ENCODE data around the gene MUC12.
A peak's percentile ranks its signal among the peaks of the same experiment; 100 is the strongest.
"Not testable (repeated sequence)": the region's sequence is repeated elsewhere in the genome, so short reads cannot be mapped to it uniquely, and the experiment has no call there.

Gene MUC12, protein sequence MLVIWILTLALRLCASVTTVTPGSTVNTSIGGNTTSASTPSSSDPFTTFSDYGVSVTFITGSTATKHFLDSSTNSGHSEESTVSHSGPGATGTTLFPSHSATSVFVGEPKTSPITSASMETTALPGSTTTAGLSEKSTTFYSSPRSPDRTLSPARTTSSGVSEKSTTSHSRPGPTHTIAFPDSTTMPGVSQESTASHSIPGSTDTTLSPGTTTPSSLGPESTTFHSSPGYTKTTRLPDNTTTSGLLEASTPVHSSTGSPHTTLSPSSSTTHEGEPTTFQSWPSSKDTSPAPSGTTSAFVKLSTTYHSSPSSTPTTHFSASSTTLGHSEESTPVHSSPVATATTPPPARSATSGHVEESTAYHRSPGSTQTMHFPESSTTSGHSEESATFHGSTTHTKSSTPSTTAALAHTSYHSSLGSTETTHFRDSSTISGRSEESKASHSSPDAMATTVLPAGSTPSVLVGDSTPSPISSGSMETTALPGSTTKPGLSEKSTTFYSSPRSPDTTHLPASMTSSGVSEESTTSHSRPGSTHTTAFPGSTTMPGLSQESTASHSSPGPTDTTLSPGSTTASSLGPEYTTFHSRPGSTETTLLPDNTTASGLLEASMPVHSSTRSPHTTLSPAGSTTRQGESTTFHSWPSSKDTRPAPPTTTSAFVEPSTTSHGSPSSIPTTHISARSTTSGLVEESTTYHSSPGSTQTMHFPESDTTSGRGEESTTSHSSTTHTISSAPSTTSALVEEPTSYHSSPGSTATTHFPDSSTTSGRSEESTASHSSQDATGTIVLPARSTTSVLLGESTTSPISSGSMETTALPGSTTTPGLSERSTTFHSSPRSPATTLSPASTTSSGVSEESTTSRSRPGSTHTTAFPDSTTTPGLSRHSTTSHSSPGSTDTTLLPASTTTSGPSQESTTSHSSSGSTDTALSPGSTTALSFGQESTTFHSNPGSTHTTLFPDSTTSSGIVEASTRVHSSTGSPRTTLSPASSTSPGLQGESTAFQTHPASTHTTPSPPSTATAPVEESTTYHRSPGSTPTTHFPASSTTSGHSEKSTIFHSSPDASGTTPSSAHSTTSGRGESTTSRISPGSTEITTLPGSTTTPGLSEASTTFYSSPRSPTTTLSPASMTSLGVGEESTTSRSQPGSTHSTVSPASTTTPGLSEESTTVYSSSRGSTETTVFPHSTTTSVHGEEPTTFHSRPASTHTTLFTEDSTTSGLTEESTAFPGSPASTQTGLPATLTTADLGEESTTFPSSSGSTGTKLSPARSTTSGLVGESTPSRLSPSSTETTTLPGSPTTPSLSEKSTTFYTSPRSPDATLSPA (N-terminal part only)

DNA sequence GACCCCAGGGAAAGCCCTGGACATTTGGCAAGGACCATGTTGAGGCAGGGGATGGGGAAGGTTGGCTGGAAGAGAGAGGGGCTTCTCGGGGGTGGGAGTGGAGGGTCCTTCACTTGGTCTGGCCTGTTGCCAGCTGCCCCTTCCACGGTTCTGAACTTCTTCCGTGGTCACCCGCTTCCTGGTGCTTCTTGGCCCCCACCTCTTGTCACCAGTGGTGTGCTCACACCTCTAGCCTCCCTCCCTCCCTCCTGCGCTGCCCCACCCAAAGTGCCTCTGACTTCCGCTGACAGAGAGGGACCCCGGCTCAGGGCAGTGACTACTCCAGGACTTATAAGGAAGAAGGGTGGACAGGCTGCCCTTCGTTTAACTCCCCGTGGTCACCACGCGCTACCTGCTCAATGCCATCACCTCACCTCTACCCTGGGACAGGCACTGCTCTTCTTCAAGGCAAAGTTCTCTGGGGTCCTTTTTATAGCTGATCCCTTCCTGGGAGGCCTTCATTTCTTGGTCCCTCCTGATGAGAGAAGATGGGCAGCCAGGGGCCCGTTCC lies at the start of gene MUC12:
TSS of gene MUC12 (plus strand) at position 500 of the 550 bp plus-strand sequence. CDS start 58 bp downstream, outside the sequence.
- no peak for DNase-seq

DNA sequence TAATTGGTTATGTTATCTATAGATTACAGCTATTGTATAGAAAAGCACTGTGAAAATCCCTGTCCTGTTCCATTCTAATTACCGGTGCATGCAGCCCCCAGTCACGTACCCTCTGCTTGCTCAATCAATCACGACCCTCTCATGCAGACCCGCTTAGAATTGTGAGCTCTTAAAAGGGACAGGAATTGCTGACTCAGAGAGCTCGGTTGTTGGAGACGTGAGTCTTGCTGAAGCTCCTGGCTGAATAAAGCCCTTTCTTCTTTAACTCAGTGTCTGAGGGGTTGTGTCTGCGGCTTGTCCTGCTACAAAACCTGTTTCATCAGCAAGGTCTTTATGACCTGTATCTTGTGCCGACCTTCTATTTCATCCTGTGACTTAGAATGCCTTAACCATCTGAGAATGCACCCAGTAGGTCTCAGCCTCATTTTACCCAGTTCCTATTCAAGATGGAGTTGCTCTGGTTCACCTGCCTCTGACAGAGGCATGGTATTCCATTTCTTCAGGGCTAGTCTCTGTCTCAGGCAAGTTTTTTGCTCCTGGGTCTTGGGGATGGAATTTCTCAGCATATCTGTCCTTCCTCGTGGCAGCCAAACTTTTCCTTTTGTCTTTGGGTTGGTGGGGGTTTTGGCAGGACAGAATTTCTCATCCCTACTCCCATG lies 49.5 kb upstream of the MUC12 start:
- not testable (repeated sequence) for DNase-seq

GRCh38 chr7:100921039-100921438 lies 48.3 kb upstream of the MUC12 start:
- no peak for DNase-seq

DNA sequence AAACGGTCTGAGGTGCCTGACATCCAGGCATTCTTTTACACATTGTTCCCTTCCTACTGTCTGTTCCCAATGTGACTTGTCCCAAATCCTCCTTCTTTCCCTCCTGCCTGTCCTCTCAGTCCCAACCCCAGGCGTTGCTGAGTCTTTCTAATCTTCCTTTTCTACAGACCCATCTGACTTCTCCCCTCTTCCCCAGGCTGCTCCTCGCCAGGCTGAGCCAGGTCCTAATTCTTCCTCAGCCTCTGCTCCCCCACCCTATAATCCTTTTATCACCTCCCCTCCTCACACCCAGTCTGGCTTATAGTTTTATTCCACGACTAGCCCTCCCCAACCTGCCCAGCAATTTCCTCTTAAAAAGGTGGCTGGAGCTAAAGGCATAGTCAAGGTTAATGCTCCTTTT lies 45.7 kb upstream of the MUC12 start:
- DNase-seq = not testable (repeated sequence)

DNA sequence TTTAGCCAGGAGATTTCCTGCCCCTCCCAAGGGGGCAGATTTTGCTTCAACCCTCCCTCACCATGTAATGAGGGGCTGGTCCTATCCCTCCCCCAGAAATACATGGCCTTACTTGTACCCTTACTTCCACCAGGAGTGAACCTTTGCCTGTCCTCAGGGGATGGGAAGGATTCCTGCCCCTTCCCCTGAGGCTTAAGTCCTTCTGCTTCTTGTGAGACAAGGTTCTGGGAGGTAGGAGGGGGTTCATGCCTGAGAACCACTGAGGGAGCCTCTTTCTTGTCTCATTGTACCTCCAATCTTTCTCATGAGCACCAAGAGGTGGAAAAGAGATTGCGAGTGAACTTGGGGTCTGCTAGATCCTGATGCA lies 39.6 kb upstream of the MUC12 start:
- DNase-seq = no peak

DNA sequence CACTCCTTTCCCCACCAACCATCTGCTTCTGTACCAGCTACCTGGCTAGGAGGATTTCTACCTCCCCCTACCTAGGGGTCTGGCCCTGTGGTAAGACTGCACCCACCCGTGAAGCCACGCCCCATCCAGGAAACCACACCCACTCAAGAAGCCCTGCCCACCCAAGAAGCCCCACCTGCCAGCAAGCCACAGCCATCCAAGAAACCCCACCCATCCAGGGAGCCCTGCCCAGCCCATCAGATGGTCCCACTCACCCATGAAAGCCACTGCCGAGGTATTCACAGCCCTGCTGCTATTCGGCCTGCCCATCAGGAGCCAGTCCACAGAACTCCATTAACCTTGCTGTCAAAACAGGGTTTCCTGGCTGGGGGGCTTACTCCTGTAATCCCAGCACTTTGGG lies 35.6 kb upstream of the MUC12 start:
- no peak for DNase-seq

DNA sequence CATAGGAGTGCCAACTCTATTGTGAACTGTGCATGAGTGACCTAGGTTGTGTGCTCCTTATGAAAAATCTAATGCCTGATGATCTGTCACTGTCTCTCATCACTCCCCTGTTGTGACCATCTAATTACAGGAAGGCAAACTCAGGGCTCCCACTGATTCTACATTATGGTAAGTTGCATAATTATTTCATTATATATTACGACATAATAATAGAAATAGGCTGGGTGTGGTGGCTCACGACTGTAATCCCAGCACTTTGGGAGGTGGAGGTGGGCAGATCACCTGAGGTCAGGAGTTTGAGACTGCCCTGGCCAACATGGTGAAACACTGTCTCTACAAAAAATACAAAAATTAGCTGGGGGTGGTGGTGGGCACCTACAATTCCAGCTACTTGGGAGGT lies 34.0 kb upstream of the MUC12 start:
- not testable (repeated sequence) for DNase-seq

DNA sequence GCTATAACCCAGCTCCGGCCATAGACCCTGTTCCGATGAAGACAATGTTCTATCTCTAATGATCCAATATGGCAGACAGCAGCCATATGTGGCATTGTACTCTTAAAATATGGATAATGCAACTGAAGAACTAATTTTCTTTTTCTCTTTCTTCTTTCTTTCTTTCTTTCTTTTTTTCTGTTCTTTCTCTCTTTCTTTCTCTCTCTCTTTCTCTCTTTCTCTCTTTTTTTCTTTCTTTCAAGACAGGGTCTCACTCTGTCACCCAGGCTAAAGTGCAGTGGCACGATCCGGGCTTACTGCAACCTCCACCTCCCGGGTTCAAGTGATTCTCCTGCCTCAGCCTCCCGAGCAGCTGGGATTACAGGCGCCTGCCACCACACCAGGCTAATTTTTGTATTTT lies 33.2 kb upstream of the MUC12 start:
- not testable (repeated sequence) for DNase-seq

- peak; percentile 25 for DNase-seq
Measured at GRCh38 chr7:100942045-100942774, 27.2 kb upstream of the MUC12 start.

DNA sequence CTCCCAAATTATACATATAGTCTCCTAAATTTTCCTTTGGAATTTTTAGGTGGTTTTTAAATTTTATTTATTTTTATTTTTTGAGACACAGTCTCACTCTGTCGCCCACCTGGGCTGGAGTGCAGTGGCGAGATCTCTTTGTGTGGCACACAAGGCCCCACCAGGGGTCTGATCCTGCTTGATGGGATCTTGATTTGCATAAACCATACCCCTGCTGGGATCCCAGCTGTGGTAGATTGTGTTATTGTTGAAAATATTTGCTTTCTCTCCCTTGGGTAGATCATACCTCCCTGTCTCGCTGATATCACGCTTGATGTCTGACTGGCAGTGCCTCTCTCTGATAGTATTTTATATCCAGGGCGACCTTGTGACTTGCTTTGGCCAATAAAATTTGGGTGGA lies 25.7 kb upstream of the MUC12 start:
- DNase-seq = no peak

DNA sequence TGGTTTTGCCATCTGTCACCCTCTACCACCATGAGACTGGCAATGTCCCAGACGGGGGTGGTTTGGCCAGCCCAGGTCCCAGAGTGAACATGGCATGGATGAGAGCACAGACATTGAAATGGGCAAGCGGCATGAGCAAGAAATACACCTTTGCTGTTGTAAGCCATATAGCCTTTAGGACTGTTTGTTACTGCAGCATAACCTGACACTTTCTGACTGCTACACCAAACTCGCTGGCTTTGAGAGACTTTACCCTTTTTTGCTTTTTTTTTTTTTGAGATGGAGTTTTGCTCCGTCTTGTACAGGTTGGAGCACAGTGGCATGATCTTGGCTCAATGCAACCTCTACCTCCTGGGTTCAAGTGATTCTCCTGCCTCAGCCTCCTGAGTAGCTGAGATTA lies 25.2 kb upstream of the MUC12 start:
- no peak for DNase-seq

GRCh38 chr7:100946111-100946510 lies 23.3 kb upstream of the MUC12 start:
- DNase-seq = no peak

- DNase-seq = no peak
Measured at GRCh38 chr7:100946766-100947365, 22.5 kb upstream of the MUC12 start.

- no peak for DNase-seq
Measured at GRCh38 chr7:100947792-100948191, 21.6 kb upstream of the MUC12 start.

DNA sequence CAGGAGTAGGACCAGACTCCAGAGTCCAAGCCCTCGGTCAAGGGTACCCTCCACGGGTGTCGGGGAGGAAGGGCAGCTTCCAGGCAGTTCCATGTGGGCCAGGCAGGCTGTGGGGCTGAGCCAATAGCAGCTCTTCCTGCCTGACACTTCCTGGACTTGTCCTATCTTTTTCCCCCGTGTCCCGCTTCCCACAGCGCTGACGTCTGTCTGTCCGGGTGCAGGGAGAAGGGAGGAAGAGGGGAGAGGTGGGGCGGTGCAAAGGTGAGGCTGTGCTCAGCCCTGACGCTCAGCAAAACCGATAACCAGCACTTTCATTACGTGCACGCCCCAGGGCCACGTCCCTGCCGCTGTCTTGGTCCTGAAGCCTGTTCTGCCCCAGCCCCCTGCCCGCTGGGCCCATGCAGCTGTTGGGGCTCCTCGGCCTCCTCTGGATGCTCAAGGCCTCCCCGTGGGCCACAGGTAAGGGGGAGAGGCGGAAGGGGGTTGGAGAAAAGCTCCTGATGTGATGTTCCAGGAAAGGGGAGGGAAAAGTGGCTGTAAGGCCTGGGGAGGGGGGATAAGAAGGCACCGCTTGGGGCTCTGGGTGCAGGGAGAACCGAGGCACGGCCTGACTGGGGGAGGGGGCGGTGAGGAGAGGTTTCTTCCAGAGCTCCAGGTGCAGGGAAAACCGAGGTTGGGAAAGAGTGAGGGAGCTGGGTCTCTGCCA lies 20.0 kb upstream of the MUC12 start, which contains the start of gene MUC3A:
TSS of gene MUC3A (plus strand) at position 308 of the 706 bp plus-strand sequence. CDS start at position 399, 91 bp downstream.
- DNase-seq = no peak

DNA sequence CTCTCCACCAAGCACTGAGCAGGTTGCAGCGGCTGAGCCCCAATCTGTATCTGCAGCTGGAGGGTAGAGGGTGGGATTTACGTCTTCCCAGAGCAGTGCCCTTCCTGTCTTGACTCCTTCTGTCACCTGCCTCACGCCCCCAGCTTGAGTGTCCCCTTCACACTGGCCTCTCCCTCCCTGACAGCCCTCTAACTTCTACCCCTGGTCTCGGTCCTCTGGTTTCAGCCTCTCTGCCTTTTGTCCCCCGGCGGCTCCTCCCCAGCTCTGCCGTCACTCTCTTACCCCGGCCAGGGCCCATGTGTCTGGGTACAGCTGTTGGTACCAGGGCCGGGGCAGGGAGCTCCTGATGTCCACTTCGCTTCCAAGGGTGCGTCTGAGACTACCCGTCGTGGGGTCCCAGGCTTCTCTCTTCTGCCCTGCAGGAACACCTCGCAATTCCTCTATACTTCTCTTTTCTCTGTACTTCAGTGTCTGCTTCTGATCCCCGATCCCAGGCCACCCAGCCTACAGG lies 19.4 kb upstream of the MUC12 start:
- DNase-seq = no peak

GRCh38 chr7:100951172-100951571 lies 18.2 kb upstream of the MUC12 start:
- no peak for DNase-seq

DNA sequence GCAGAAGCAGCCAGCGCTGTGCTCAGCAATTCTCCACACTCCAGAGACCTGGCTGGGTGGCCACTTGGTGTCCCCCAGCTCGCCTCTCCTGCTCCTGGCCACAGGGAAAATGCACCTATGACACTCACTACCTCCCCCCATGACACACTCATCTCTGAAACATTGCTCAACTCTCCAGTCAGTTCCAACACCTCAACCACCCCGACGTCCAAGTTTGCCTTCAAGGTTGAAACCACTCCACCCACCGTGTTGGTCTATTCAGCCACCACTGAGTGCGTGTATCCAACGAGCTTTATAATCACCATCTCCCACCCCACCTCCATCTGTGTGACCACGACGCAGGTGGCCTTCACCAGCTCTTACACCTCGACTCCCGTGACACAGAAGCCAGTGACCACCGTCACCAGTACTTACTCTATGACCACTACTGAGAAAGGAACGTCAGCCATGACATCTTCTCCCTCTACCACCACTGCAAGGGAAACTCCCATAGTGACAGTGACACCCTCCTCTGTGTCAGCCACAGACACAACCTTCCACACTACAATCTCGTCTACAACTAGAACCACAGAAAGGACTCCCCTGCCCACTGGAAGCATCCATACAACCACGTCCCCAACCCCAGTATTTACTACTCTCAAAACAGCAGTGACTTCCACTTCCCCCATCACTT lies 17.3 kb upstream of the MUC12 start:
- no peak for DNase-seq

DNA sequence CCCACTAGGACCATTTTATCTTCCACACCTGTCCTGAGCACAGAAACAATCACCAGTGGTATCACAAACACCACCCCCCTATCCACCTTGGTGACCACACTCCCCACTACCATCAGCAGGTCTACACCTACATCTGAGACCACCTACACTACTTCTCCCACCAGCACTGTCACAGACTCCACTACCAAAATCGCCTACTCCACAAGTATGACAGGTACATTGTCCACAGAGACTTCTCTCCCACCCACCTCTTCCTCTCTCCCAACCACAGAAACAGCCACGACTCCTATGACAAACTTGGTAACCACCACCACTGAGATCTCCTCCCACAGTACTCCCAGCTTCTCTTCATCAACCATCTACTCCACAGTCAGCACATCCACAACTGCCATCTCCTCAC lies 16.7 kb upstream of the MUC12 start:
- DNase-seq = no peak

Measured in NCI-H2029 treated with DMSO at 0.1 percent for 48 hours (cell line).